ENCODE measurements around the gene MAN2A2.

MAN2A2 gene

GRCh38 chr15:90890839-90891238, 12.3 kb upstream of the MAN2A2 start:
- H3K4ac ChIP-seq (ENCODE audit: low read length) = no peak overlapping the region
- DNase-seq (ENCODE audit: low spot score) = no peak
- H3K4me1 ChIP-seq (ENCODE audit: control insufficient read depth in 2 of 2, insufficient read depth in 1 of 2, low read depth in 1 of 2, low read length in 2 of 2) = no peaks in the 10 kb centered on the region
- no peak overlapping the region for H3K4me3 ChIP-seq (ENCODE audit: low read length in 2 of 2)
- no peak overlapping the region for H2BK15ac ChIP-seq (ENCODE audit: low read length)
- no peaks in the 10 kb centered on the region for H3K79me1 ChIP-seq (ENCODE audit: low read depth, low read length)
- no peak overlapping the region for H2BK5ac ChIP-seq (ENCODE audit: low read length)
- H3K36me3 ChIP-seq (replicated peaks in 1 of 2; ENCODE audit: control insufficient read depth in 2 of 2, insufficient read depth in 2 of 2, low read length in 2 of 2) = peaks cover 0 to 6% of the 10 kb centered on the region in 2 donors
- WGBS, 2 donors (ENCODE audit: extremely low coverage in 2 of 2, insufficient read length in 2 of 2, insufficient replicate concordance in 1 of 2) = no CpG with 5 or more reads among the region's 12 CpGs
- H3K4me2 ChIP-seq (ENCODE audit: insufficient read depth, low read length, poor library complexity, severe bottlenecking) = no peak overlapping the region
- no peak overlapping the region for H3K27ac ChIP-seq (replicated peaks; ENCODE audit: low read length)
- H3K14ac ChIP-seq (ENCODE audit: low read length) = no peak overlapping the region
- peak overlapping the region; percentile 19 for H2AFZ ChIP-seq (ENCODE audit: low read length)
- H4K91ac ChIP-seq (ENCODE audit: low read depth, low read length, poor library complexity) = no peak overlapping the region
- H2BK12ac ChIP-seq (ENCODE audit: low read length) = no peak overlapping the region
- no peak overlapping the region for H3K9ac ChIP-seq (ENCODE audit: low read depth, low read length, poor library complexity)
- H3K18ac ChIP-seq (ENCODE audit: low read length) = no peak overlapping the region
- no peak overlapping the region for H2AK5ac ChIP-seq (ENCODE audit: low read depth, low read length)
- no peak overlapping the region for H4K8ac ChIP-seq (ENCODE audit: low read depth, low read length)
- no peaks in the 10 kb centered on the region for H3K27me3 ChIP-seq (ENCODE audit: control insufficient read depth in 3 of 3, insufficient read depth in 3 of 3, low read depth in 1 of 3, low read length in 3 of 3)
- H2BK120ac ChIP-seq (ENCODE audit: low read depth, low read length) = no peak overlapping the region
- H3K9me3 ChIP-seq (replicated peaks in 1 of 2; ENCODE audit: control insufficient read depth in 2 of 2, insufficient read depth in 1 of 2, low read depth in 1 of 2, low read length in 2 of 2) = no peaks in the 10 kb centered on the region
- H3K23ac ChIP-seq (ENCODE audit: low read depth, low read length, poor library complexity) = peak overlapping the region; percentile 25

GRCh38 chr15:90891346-90891949, 11.7 kb upstream of the MAN2A2 start:
- Histone ChIP-seq H2BK5ac (ENCODE audit: low read length) (no peak overlapping the region), H3K23ac (ENCODE audit: low read depth, low read length, poor library complexity) (no peak overlapping the region), H3K14ac (ENCODE audit: low read length) (peak overlapping the region; percentile 31), H3K4me1 (ENCODE audit: control insufficient read depth in 2 of 2, insufficient read depth in 1 of 2, low read depth in 1 of 2, low read length in 2 of 2) (no peaks in the 10 kb centered on the region), H3K4me2 (ENCODE audit: insufficient read depth, low read length, poor library complexity, severe bottlenecking) (no peak overlapping the region), H3K9ac (ENCODE audit: low read depth, low read length, poor library complexity) (no peak overlapping the region), H3K79me1 (ENCODE audit: low read depth, low read length) (no peaks in the 10 kb centered on the region), H4K8ac (ENCODE audit: low read depth, low read length) (no peak overlapping the region), H3K4me3 (ENCODE audit: low read length in 2 of 2) (no peak overlapping the region), H3K4ac (ENCODE audit: low read length) (no peak overlapping the region), H2BK12ac (ENCODE audit: low read length) (no peak overlapping the region), H2AK5ac (ENCODE audit: low read depth, low read length) (no peak overlapping the region), H3K27me3 (ENCODE audit: control insufficient read depth in 3 of 3, insufficient read depth in 3 of 3, low read depth in 1 of 3, low read length in 3 of 3) (no peaks in the 10 kb centered on the region), H3K27ac (replicated peaks; ENCODE audit: low read length) (no peak overlapping the region), H2BK120ac (ENCODE audit: low read depth, low read length) (no peak overlapping the region), H3K9me3 (replicated peaks in 1 of 2; ENCODE audit: control insufficient read depth in 2 of 2, insufficient read depth in 1 of 2, low read depth in 1 of 2, low read length in 2 of 2) (no peaks in the 10 kb centered on the region), H3K36me3 (replicated peaks in 1 of 2; ENCODE audit: control insufficient read depth in 2 of 2, insufficient read depth in 2 of 2, low read length in 2 of 2) (peaks cover 0 to 6% of the 10 kb centered on the region in 2 donors), H4K91ac (ENCODE audit: low read depth, low read length, poor library complexity) (no peak overlapping the region), H3K18ac (ENCODE audit: low read length) (no peak overlapping the region), H2AFZ (ENCODE audit: low read length) (peak overlapping the region; percentile 19), H2BK15ac (ENCODE audit: low read length) (no peak overlapping the region)
- no CpG with 5 or more reads among the region's 8 CpGs for WGBS, 2 donors (ENCODE audit: extremely low coverage in 2 of 2, insufficient read length in 2 of 2, insufficient replicate concordance in 1 of 2)
- DNase-seq (ENCODE audit: low spot score) = no peak

DNA sequence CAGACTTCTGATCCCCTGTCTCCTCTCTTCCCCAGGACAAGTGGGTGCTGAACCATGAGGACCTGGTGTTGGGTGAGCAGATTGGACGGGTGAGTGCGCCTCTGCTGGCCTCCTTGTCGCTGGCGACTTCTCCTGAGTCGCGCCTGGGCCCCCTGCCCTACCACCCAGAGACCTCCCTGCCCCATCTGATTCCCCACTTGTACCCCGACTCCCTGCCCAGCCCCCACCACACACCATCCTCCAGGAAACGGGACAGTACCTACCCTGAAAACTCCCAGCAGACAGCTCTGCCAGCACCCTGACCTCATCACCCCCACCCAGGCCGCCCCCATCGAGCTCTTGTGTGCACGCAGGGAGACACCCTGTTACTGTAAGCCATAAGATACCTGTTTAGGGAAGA, 11.1 kb upstream of the MAN2A2 start:
- Histone ChIP-seq H3K27me3 (ENCODE audit: control insufficient read depth in 3 of 3, insufficient read depth in 3 of 3, low read depth in 1 of 3, low read length in 3 of 3) (no peaks in the 10 kb centered on the region), H2BK15ac (ENCODE audit: low read length) (no peak overlapping the region), H2BK12ac (ENCODE audit: low read length) (no peak overlapping the region), H3K9ac (ENCODE audit: low read depth, low read length, poor library complexity) (no peak overlapping the region), H4K8ac (ENCODE audit: low read depth, low read length) (no peak overlapping the region), H3K4me3 (ENCODE audit: low read length in 2 of 2) (no peak overlapping the region), H3K9me3 (replicated peaks in 1 of 2; ENCODE audit: control insufficient read depth in 2 of 2, insufficient read depth in 1 of 2, low read depth in 1 of 2, low read length in 2 of 2) (no peaks in the 10 kb centered on the region), H2AK5ac (ENCODE audit: low read depth, low read length) (no peak overlapping the region), H3K79me1 (ENCODE audit: low read depth, low read length) (no peaks in the 10 kb centered on the region), H4K91ac (ENCODE audit: low read depth, low read length, poor library complexity) (no peak overlapping the region), H3K23ac (ENCODE audit: low read depth, low read length, poor library complexity) (no peak overlapping the region), H3K36me3 (replicated peaks in 1 of 2; ENCODE audit: control insufficient read depth in 2 of 2, insufficient read depth in 2 of 2, low read length in 2 of 2) (peaks cover 0 to 6% of the 10 kb centered on the region in 2 donors), H2BK120ac (ENCODE audit: low read depth, low read length) (no peak overlapping the region), H3K4ac (ENCODE audit: low read length) (no peak overlapping the region), H2BK5ac (ENCODE audit: low read length) (no peak overlapping the region), H3K18ac (ENCODE audit: low read length) (no peak overlapping the region), H3K27ac (replicated peaks; ENCODE audit: low read length) (no peak overlapping the region), H2AFZ (ENCODE audit: low read length) (no peak overlapping the region), H3K4me1 (ENCODE audit: control insufficient read depth in 2 of 2, insufficient read depth in 1 of 2, low read depth in 1 of 2, low read length in 2 of 2) (no peaks in the 10 kb centered on the region), H3K4me2 (ENCODE audit: insufficient read depth, low read length, poor library complexity, severe bottlenecking) (no peak overlapping the region), H3K14ac (ENCODE audit: low read length) (peak overlapping the region; percentile 31)
- WGBS, 2 donors (ENCODE audit: extremely low coverage in 2 of 2, insufficient read length in 2 of 2, insufficient replicate concordance in 1 of 2) = no CpG with 5 or more reads among the region's 11 CpGs
- DNase-seq (ENCODE audit: low spot score) = no peak

- Histone ChIP-seq H2AFZ (ENCODE audit: low read length) (no peak overlapping the region), H3K4me2 (ENCODE audit: insufficient read depth, low read length, poor library complexity, severe bottlenecking) (no peak overlapping the region), H3K27me3 (ENCODE audit: control insufficient read depth in 3 of 3, insufficient read depth in 3 of 3, low read depth in 1 of 3, low read length in 3 of 3) (no peaks in the 10 kb centered on the region), H2AK5ac (ENCODE audit: low read depth, low read length) (no peak overlapping the region), H2BK15ac (ENCODE audit: low read length) (no peak overlapping the region), H3K18ac (ENCODE audit: low read length) (peak overlapping the region; percentile 64), H2BK5ac (ENCODE audit: low read length) (peak overlapping the region; percentile 93), H3K79me1 (ENCODE audit: low read depth, low read length) (no peaks in the 10 kb centered on the region), H3K14ac (ENCODE audit: low read length) (no peak overlapping the region), H4K91ac (ENCODE audit: low read depth, low read length, poor library complexity) (peak overlapping the region; percentile 12), H3K9ac (ENCODE audit: low read depth, low read length, poor library complexity) (peak overlapping the region; percentile 44), H3K9me3 (replicated peaks in 1 of 2; ENCODE audit: control insufficient read depth in 2 of 2, insufficient read depth in 1 of 2, low read depth in 1 of 2, low read length in 2 of 2) (no peaks in the 10 kb centered on the region), H3K4me3 (ENCODE audit: low read length in 2 of 2) (peak overlapping the region in 1 of 2 donors; percentile 5), H2BK120ac (ENCODE audit: low read depth, low read length) (no peak overlapping the region), H3K4ac (ENCODE audit: low read length) (no peak overlapping the region), H3K36me3 (replicated peaks in 1 of 2; ENCODE audit: control insufficient read depth in 2 of 2, insufficient read depth in 2 of 2, low read length in 2 of 2) (peaks cover 0 to 6% of the 10 kb centered on the region in 2 donors), H3K27ac (replicated peaks; ENCODE audit: low read length) (no peak overlapping the region), H3K23ac (ENCODE audit: low read depth, low read length, poor library complexity) (peak overlapping the region; percentile 65), H2BK12ac (ENCODE audit: low read length) (peak overlapping the region; percentile 41), H4K8ac (ENCODE audit: low read depth, low read length) (no peak overlapping the region), H3K4me1 (ENCODE audit: control insufficient read depth in 2 of 2, insufficient read depth in 1 of 2, low read depth in 1 of 2, low read length in 2 of 2) (no peaks in the 10 kb centered on the region)
- WGBS, 2 donors (ENCODE audit: extremely low coverage in 2 of 2, insufficient read length in 2 of 2, insufficient replicate concordance in 1 of 2) = no CpG with 5 or more reads among the region's 29 CpGs
- no peak for DNase-seq (ENCODE audit: low spot score)
These were observed 10.5 kb upstream of the MAN2A2 start for GRCh38 chr15:90892498-90893174.

Measured in neuronal stem cell (in vitro differentiated cells).